ENCODE results near the gene CTNND2.

DNA sequence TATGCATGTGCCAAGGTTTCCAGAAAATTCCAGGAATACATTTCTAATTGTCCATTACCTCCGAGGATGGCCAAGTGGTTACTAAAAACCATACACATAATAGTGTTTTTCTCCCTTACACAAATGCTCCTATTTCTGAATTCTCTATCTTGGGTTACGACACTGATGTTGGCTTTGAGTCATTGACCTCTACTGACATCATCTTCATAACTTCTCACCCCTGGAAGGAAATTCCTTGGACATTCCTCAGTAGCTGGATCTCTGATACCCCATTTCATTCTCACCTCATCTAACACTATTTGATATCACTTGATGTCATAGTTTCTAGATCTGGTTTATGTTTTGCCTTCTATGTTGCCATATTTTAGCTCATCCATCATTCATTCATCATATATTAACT, 287.2 kb downstream of the CTNND2 start:
- TF ChIP-seq, protein P1, sequence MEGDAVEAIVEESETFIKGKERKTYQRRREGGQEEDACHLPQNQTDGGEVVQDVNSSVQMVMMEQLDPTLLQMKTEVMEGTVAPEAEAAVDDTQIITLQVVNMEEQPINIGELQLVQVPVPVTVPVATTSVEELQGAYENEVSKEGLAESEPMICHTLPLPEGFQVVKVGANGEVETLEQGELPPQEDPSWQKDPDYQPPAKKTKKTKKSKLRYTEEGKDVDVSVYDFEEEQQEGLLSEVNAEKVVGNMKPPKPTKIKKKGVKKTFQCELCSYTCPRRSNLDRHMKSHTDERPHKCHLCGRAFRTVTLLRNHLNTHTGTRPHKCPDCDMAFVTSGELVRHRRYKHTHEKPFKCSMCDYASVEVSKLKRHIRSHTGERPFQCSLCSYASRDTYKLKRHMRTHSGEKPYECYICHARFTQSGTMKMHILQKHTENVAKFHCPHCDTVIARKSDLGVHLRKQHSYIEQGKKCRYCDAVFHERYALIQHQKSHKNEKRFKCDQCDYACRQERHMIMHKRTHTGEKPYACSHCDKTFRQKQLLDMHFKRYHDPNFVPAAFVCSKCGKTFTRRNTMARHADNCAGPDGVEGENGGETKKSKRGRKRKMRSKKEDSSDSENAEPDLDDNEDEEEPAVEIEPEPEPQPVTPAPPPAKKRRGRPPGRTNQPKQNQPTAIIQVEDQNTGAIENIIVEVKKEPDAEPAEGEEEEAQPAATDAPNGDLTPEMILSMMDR (conservative IDR thresholded peaks at IDR 0.05; ENCODE audit: low read depth, low read length) = no peak
- no peak for TF ChIP-seq EZH2 (IDR thresholded peaks at IDR 0.05; ENCODE audit: borderline replicate concordance, low read depth, low read length, poor library complexity, severe bottlenecking)

All from A673 (cell line).